Caki2 (cell line): ENCODE results near the gene TKT. TPM values are rescaled to one million over a fixed set of nuclear protein-coding genes. Genes with fewer than 3 reads are reported as not detected.

ENCODE experiments used
- DNase-seq: peaks from one replicate; pipeline ENCODE4 v3.0.0-alpha.2; 2015; ENCODE audit warnings: low read depth
- in situ Hi-C: cut with HindIII; loops from 2 replicates; pipeline ENCODE4 v1.10.0; 2016; ENCODE audit warnings: low sequenced_read_pairs, low pct_unique_long_range_greater_than_20kb, mixed read lengths
- total RNA-seq: library from RNA; depleted of rRNA; stranded (reverse); fragments of >200 nt; shearing (Covaris generic); gene quantifications from 2 replicates; pipeline ENCODE4 v1.2.3, GENCODE V29; 2014; ENCODE audit warnings: low replicate concordance

Gene TKT
- total RNA-seq, 1 experiment from 2014 or later: 2,977 TPM

GRCh38 chr3:53244271-53244670, 11.6 kb downstream of the TKT start:
- DNase-seq: no peak
- in situ Hi-C loops: no loop called here

- in situ Hi-C loops: no loop called here
- DNase-seq: no peak
These were observed 12.0 kb downstream of the TKT start for GRCh38 chr3:53243785-53244184.

- in situ Hi-C loops: no loop called here
- no peak for DNase-seq
These were observed 12.7 kb downstream of the TKT start for GRCh38 chr3:53243165-53243564.

- in situ Hi-C loops: no loop called here
- no peak for DNase-seq
These were observed 13.2 kb downstream of the TKT start for GRCh38 chr3:53242642-53243041.

- in situ Hi-C loops: no loop called here
These were observed 13.7 kb downstream of the TKT start for GRCh38 chr3:53242155-53242554.

GRCh38 chr3:53240989-53241972, 14.5 kb downstream of the TKT start:
- DNase-seq: no peak
- in situ Hi-C loops: no loop called here

More at GRCh38 chr3:53242155-53242554, 13.7 kb downstream of the TKT start:
- no peak for DNase-seq

- in situ Hi-C loops: no loop called here
- no peak for DNase-seq
These were observed 16.0 kb downstream of the TKT start for GRCh38 chr3:53239800-53240199.

GRCh38 chr3:53238886-53239285, 16.9 kb downstream of the TKT start:
- DNase-seq: peak; percentile 76
- in situ Hi-C loops: no loop called here

- peak; percentile 98 for DNase-seq
- in situ Hi-C loops: no loop called here
These were observed 17.6 kb downstream of the TKT start for GRCh38 chr3:53238051-53238850.

- peak; percentile 68 for DNase-seq
- in situ Hi-C loops: no loop called here
These were observed 19.5 kb downstream of the TKT start for GRCh38 chr3:53236112-53236841.

GRCh38 chr3:53235545-53235944, 20.3 kb downstream of the TKT start:
- no peak for DNase-seq
- in situ Hi-C loops: no loop called here

GRCh38 chr3:53234841-53235232, 21.0 kb downstream of the TKT start:
- DNase-seq: no peak
- in situ Hi-C loops: no loop called here

- in situ Hi-C loops: no loop called here
- DNase-seq: no peak
These were observed 21.5 kb downstream of the TKT start for GRCh38 chr3:53234130-53234840.

GRCh38 chr3:53232641-53233377, 23.0 kb downstream of the TKT start:
- DNase-seq: no peak
- in situ Hi-C loops: no loop called here

- in situ Hi-C loops: no loop called here
These were observed 24.0 kb downstream of the TKT start for GRCh38 chr3:53231532-53232511.

GRCh38 chr3:53230789-53231188, 25.0 kb downstream of the TKT start:
- no peak for DNase-seq
- in situ Hi-C loops: no loop called here

More at GRCh38 chr3:53231532-53232511, 24.0 kb downstream of the TKT start:
- DNase-seq: no peak
